OCI-LY3 (cell line): Measurements from ENCODE around the gene MPG.

Source experiments
- H2AFZ ChIP-seq: fragments of 200-600, 300-600 bp; shearing (Covaris generic); 2 replicates; pipeline ENCODE4 v1.6.0; 2014; ENCODE audit warnings: antibody characterized with exemption, low read depth, low read length
- H3K27ac ChIP-seq: fragments of 200-600, 300-600 bp; sonication (generic); 2 replicates; pipeline ENCODE4 v1.5.1; 2014; ENCODE audit warnings: mild to moderate bottlenecking, low read length, moderate library complexity, mixed read lengths
- H3K27me3 ChIP-seq: fragments of 200-600, 300-600 bp; sonication (generic); 2 replicates; pipeline ENCODE4 v1.6.1; 2014; ENCODE audit warnings: low read depth, low read length, mixed read lengths
- H3K36me3 ChIP-seq: fragments of 200-600, 300-600 bp; sonication (generic); replicated peaks from 2 replicates; pipeline ENCODE3; 2014; ENCODE audit warnings: low read depth, low read length, mixed read lengths
- H3K4me1 ChIP-seq: fragments of 300-600, 200-600 bp; sonication (generic); 2 replicates; pipeline ENCODE4 v1.6.1; 2014; ENCODE audit warnings: low read length, mixed read lengths
- H3K4me2 ChIP-seq: fragments of 200-600, 300-600 bp; sonication (generic); 2 replicates; pipeline ENCODE4 v1.6.1; 2014; ENCODE audit warnings: low read length, mixed read lengths
- H3K4me3 ChIP-seq: fragments of 300-600, 200-600 bp; sonication (generic); 2 replicates; pipeline ENCODE4 v1.5.1; 2014; ENCODE audit warnings: antibody characterized with exemption, mild to moderate bottlenecking, low read length, moderate library complexity
- H3K79me2 ChIP-seq: fragments of 300-600, 200-600 bp; shearing (Covaris generic); 2 replicates; pipeline ENCODE4 v1.6.1; 2014; ENCODE audit warnings: mild to moderate bottlenecking, low read length, mixed read lengths
- H3K9ac ChIP-seq: fragments of 300-600, 200-600 bp; shearing (Covaris generic); 2 replicates; pipeline ENCODE4 v1.6.0; 2014; ENCODE audit warnings: mild to moderate bottlenecking, low read length, moderate library complexity
- H3K9me3 ChIP-seq: fragments of 200-600, 300-600 bp; shearing (Covaris generic); 2 replicates; pipeline ENCODE4 v1.6.1; 2014; ENCODE audit warnings: low read length, mixed read lengths; ENCODE audit not compliant: insufficient read depth
- H4K20me1 ChIP-seq: fragments of 200-600, 300-600 bp; sonication (generic); 2 replicates; pipeline ENCODE4 v1.6.1; 2016; ENCODE audit warnings: low read length, mixed read lengths; ENCODE audit not compliant: insufficient read depth
- CTCF ChIP-seq: fragments of 200-600, 300-600 bp; sonication (generic); IDR thresholded peaks from 2 replicates; pipeline ENCODE4 v1.5.1; 2014; ENCODE audit warnings: antibody characterized with exemption, low read length, low read depth
- EZH2phosphoT487 ChIP-seq: fragments of 200-600 bp; shearing (Covaris generic); IDR thresholded peaks from 2 replicates; pipeline ENCODE4 v1.6.1; 2018; ENCODE audit warnings: antibody characterized with exemption, mixed run types, low read depth

The MPG gene

GRCh38 chr16:62283-62967 lies 15.6 kb upstream of the MPG start:
- Histone ChIP-seq H4K20me1 (no peaks in the 10 kb centered on the region), H3K4me3 (no peak overlapping the region), H3K27me3 (0 out of 2 replicates have a peak, but pooled peaks cover under 1% of the 10 kb centered on the region), H3K4me2 (no peak overlapping the region), H3K27ac (no peak overlapping the region), H3K79me2 (no peaks in the 10 kb centered on the region), H3K9me3 (no peaks in the 10 kb centered on the region), H2AFZ (no peak overlapping the region), H3K36me3 (peaks cover 11% of the 10 kb centered on the region), H3K9ac (no peak overlapping the region), H3K4me1 (peaks cover 6% of the 10 kb centered on the region)
- TF ChIP-seq EZH2phosphoT487: no peak
- no peak for TF ChIP-seq CTCF

DNA sequence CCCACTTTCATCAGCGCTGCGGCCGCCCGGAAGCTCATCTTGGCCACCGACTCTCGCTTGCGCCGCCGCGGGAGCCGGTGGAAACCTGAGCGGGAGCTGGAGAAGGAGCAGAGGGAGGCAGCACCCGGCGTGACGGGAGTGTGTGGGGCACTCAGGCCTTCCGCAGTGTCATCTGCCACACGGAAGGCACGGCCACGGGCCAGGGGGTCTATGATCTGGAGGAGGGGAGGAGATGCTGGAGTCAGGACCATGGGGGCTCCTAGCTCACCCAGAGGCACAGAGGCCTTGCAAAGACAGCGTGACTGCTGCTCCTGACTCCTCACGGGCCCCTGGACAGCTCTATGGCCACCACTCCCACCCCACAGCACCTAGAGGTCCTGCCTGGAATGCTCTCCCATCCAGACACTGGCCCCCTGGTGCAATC lies 15.0 kb upstream of the MPG start:
- H3K27ac ChIP-seq: no peak overlapping the region
- H3K9ac ChIP-seq: no peak overlapping the region
- H3K4me3 ChIP-seq: no peak overlapping the region
- H3K9me3 ChIP-seq: no peaks in the 10 kb centered on the region
- H4K20me1 ChIP-seq: no peaks in the 10 kb centered on the region
- no peaks in the 10 kb centered on the region for H3K79me2 ChIP-seq
- TF ChIP-seq CTCF: no peak
- no peak for TF ChIP-seq EZH2phosphoT487
- H2AFZ ChIP-seq: no peak overlapping the region
- H3K4me1 ChIP-seq: peaks cover under 1% of the 10 kb centered on the region
- H3K4me2 ChIP-seq: no peak overlapping the region
- peaks cover 7% of the 10 kb centered on the region for H3K36me3 ChIP-seq
- H3K27me3 ChIP-seq: 0 out of 2 replicates have a peak, but pooled peaks cover 4% of the 10 kb centered on the region

- Histone ChIP-seq H3K9me3 (no peaks in the 10 kb centered on the region), H3K4me2 (no peak overlapping the region), H3K9ac (no peak overlapping the region), H3K79me2 (no peaks in the 10 kb centered on the region), H3K27me3 (0 out of 2 replicates have a peak, but pooled peaks cover 4% of the 10 kb centered on the region), H3K27ac (no peak overlapping the region), H3K36me3 (peaks cover 3% of the 10 kb centered on the region), H4K20me1 (no peaks in the 10 kb centered on the region), H2AFZ (no peak overlapping the region), H3K4me1 (no peaks in the 10 kb centered on the region), H3K4me3 (no peak overlapping the region)
- TF ChIP-seq CTCF (no peak), EZH2phosphoT487 (no peak)
Observed at GRCh38 chr16:63466-63865, 14.6 kb upstream of the MPG start.

- no peak overlapping the region for H3K4me3 ChIP-seq
- H3K79me2 ChIP-seq: no peaks in the 10 kb centered on the region
- no peak overlapping the region for H3K4me2 ChIP-seq
- H4K20me1 ChIP-seq: no peaks in the 10 kb centered on the region
- H3K9ac ChIP-seq: no peak overlapping the region
- no peaks in the 10 kb centered on the region for H3K4me1 ChIP-seq
- no peak for TF ChIP-seq EZH2phosphoT487
- no peak for TF ChIP-seq CTCF
- H3K36me3 ChIP-seq: no peaks in the 10 kb centered on the region
- no peak overlapping the region for H2AFZ ChIP-seq
- H3K27ac ChIP-seq: no peak overlapping the region
- H3K27me3 ChIP-seq: 0 out of 2 replicates have a peak, but pooled peaks cover 4% of the 10 kb centered on the region
- H3K9me3 ChIP-seq: no peaks in the 10 kb centered on the region
Observed at GRCh38 chr16:63998-64913, 13.8 kb upstream of the MPG start.
